Stimulated activated CD8-positive, alpha-beta memory T cell treated with anti-CD3 and anti-CD28 coated beads, Interleukin-7, amount 100 ng/mL, for 48 hours (primary cell): ENCODE results near the gene PXN.
"Not testable (repeated sequence)": the region's sequence is repeated elsewhere in the genome, so short reads cannot be mapped to it uniquely, and the experiment has no call there.

Source experiments
- DNase-seq, 2 donors: peaks; one replicate each; pipeline ENCODE4 v3.0.0-alpha.2; 2020; ENCODE audit warnings: low read depth in 1 of 2; ENCODE audit errors: extremely low read depth in 1 of 2

Gene PXN

GRCh38 chr12:120262852-120263747 is 2.4 kb downstream of the PXN start:
- DNase-seq: no peak

- no peak for DNase-seq
Measured at GRCh38 chr12:120261951-120262851, 3.3 kb downstream of the PXN start.

- DNase-seq: no peak
Measured at GRCh38 chr12:120260607-120261006, 4.9 kb downstream of the PXN start.

- no peak for DNase-seq
Measured at GRCh38 chr12:120259418-120260202, 5.9 kb downstream of the PXN start.

- DNase-seq: no peak
Measured at GRCh38 chr12:120258323-120258896, 7.1 kb downstream of the PXN start.

GRCh38 chr12:120257041-120257821 is 8.3 kb downstream of the PXN start:
- no peak for DNase-seq

GRCh38 chr12:120254809-120255208 is 10.7 kb downstream of the PXN start:
- no peak for DNase-seq

GRCh38 chr12:120253313-120253712 is 12.2 kb downstream of the PXN start:
- not testable (repeated sequence) for DNase-seq

GRCh38 chr12:120252071-120252906 is 13.2 kb downstream of the PXN start:
- peak in 1 of 2 donors; percentile 78 for DNase-seq

- not testable (repeated sequence) for DNase-seq
Measured at GRCh38 chr12:120251364-120252070, 14.0 kb downstream of the PXN start.

GRCh38 chr12:120249875-120250795 is 15.4 kb downstream of the PXN start:
- peak in 1 of 2 donors; percentile 21 for DNase-seq

- no peak for DNase-seq
Measured at GRCh38 chr12:120249266-120249874, 16.2 kb downstream of the PXN start.

GRCh38 chr12:120247621-120248030 is 17.9 kb downstream of the PXN start:
- DNase-seq: no peak

- DNase-seq: no peak
Measured at GRCh38 chr12:120247183-120247582, 18.3 kb downstream of the PXN start.

- DNase-seq: not testable (repeated sequence)
Measured at GRCh38 chr12:120246705-120247104, 18.8 kb downstream of the PXN start.

- DNase-seq: no peak
Measured at GRCh38 chr12:120242971-120243699, 22.4 kb downstream of the PXN start.
